AML-193 (cell line): Measurements from ENCODE around the gene KRTAP20-1.

Experiments used
- DNase-seq, 2 experiments: peaks; one replicate each; lab custom pipeline; 2025; lab: John Stamatoyannopoulos, UW

Gene KRTAP20-1

GRCh38 chr21:30616125-30616524 is at the start of gene KRTAP20-1:
KRTAP20-1 (plus strand) TSS chr21:30616425; CDS start chr21:30616455, 30 bp downstream.
- no peak for DNase-seq

DNA sequence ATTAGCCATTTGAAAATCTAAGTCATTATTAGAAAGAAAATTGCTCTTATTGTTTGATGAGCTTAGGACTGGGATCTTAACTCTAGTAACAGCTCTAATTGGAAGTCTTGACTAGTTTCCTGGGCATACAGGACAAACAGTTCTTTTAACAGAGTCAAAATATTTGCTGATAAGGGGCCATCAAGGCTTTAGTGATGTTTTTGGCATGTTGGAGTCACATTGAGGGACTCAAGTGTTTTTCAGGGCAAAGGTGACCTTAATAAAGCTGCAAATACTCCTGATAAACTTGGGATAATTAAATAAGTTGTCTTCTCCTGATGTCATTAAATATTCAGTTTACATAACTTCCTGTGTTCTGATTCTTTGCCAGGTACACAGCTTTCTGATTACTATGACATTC is 48.6 kb upstream of the KRTAP20-1 start:
- no peak for DNase-seq

- DNase-seq, result no peak
Measured at GRCh38 chr21:30577766-30578165, 38.5 kb upstream of the KRTAP20-1 start.

DNA sequence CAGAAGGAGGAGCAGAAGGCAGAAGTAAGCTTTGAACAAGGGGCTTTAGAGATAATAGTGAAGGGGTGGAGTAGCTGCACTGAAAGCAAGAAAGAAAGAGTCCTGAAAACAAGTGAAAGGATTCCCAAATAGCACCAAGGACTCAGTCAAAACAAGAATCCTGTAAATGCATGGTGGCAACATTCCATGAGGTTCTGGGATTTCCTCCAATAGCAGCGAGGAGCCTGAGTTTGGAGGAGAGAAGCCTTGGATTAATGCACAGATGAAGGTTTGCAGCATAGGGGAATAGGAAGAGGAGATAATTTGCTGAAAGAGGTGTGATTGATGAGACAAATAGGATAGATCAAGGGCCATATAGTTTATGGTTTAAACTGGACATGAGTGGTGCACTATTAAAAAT is 36.9 kb upstream of the KRTAP20-1 start:
- DNase-seq, result no peak

DNA sequence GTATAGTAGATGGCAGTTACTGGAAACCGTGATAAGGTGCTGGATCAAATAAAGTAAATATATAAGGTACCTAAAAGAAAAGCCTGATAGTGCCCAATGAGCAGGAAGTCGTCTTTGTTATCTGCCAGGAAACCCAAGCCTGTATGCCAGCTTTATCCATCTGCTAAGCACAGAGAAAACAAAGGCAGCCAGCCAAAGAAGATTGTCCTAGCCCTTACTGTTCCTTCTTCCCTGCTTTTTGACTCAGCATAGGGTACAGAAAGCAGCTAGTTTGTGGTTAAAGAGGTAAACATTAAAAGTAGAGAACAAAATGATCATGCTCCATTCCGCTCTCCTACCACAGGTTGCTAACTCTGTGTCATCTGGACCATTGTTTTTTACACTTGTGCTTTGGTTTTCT is 36.1 kb upstream of the KRTAP20-1 start:
- DNase-seq, result no peak

- no peak for DNase-seq
Measured at GRCh38 chr21:30582870-30583269, 33.4 kb upstream of the KRTAP20-1 start.

DNA sequence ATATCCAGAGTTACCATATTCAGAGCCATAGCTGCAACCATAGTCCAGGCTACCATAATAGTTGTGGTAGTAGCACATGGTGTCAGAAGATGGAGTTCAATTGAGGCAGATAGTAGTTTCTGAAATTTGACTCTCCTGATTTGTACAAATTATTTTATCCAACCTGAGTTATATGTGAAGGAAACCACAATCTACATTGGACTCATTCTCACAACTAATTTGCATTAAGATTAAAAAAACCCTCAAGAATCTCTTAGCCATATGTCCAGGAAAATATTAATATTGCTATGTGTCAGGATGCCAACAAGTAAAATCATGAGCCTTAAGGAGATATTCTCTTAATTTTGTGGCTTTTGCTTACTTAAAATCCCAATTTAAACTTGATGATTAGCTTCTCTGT is 25.9 kb upstream of the KRTAP20-1 start, which contains the start of gene KRTAP22-2:
TSS of gene KRTAP22-2 (minus strand) at position 101 of the 400 bp plus-strand sequence.
- no peak for DNase-seq

GRCh38 chr21:30592140-30592539 is 24.1 kb upstream of the KRTAP20-1 start, which contains the start of gene KRTAP6-3:
KRTAP6-3 (plus strand) TSS chr21:30592440; CDS start chr21:30592446, 6 bp downstream.
- DNase-seq, result no peak

- no peak for DNase-seq
Measured at GRCh38 chr21:30598802-30599201, 17.4 kb upstream of the KRTAP20-1 start, which contains the start of gene KRTAP6-2. KRTAP6-2 (minus strand) TSS chr21:30598902; CDS start chr21:30598874, 28 bp downstream.

- no peak for DNase-seq
Measured at GRCh38 chr21:30600787-30601186, 15.4 kb upstream of the KRTAP20-1 start, which contains the start of gene KRTAP22-1. KRTAP22-1 (plus strand) TSS chr21:30601087.

DNA sequence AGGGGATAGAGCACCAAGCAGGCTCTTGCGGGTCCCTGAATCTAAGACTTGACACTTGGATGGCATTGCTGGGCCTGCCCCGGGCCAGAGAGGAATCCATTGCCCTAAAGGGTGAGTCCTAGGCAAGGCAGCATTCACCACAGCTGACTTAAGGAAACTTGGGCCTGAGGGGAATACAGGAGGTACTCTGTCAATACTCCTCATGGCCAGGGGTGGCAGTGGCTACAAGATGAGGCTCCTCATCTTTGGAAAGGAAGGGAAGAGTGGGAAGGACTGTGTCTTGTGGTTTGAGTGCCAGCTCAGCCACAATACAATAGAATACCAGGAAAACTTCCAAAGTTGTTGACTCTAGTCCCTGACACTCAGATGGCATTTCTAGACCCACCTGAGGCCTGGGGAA is 10.3 kb upstream of the KRTAP20-1 start:
- DNase-seq, result no peak

- DNase-seq, result no peak
Measured at GRCh38 chr21:30612132-30612531, 4.1 kb upstream of the KRTAP20-1 start.

DNA sequence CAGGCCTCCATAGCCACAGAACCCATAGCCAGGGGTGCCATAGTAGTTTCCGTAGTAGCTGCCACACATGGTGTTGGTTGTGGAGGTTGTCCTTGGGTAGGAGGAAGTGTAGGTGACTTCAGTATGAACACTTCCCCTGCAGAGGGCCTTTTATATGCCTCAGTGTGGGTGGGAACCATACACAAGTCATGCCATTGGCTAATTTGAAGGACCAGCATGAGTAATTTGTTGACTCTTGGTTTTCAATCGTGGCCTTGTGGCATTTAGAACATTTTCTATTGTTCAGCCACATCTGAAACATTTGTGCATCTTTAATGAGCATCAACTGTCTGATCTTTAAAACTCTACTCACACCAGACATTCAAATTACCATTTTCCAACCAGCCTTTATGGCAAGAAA is 2.4 kb upstream of the KRTAP20-1 start, which contains the start of gene KRTAP6-1:
TSS of gene KRTAP6-1 (minus strand) at position 95 of the 400 bp plus-strand sequence. CDS start at position 69, 26 bp downstream.
- no peak for DNase-seq

DNA sequence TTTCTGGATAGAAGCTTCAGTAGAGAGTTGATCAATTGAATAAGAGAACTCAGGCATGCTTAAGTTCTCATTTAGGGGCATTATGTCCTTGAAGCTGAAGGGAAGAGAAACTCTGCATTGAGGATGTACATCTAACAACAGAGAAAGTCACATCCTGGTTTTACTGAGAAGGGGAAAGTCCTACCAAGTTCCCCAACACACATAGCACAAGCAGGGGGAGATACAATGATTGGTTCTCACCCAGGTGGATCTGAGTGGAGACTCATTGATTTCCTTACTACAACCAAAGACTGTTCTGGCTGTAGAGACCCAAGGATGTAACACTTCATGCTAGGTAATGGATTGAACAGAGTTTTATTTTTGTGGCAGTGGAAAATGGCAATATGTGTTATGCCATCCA is 1.0 kb upstream of the KRTAP20-1 start:
- DNase-seq, result no peak

DNA sequence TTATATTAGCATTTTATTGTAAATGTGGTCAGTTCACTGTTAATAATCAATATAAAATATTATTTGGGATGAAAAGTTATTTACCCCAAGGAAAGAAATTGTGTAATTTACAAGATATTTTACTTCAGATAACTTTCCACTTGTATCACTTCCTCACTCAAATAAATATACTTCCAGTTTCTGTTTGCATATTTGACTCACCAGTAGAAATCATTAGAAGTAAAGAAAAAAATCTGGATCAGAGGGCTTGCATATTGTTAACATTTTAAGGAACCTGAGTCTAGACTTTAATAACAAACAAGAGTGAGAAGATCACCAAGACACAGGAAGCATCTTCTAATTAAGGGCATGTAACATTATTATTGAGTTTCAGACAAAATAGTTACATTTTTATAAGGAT is 3.9 kb downstream of the KRTAP20-1 start:
- DNase-seq, result no peak

- DNase-seq, result no peak
Measured at GRCh38 chr21:30620522-30620921, 4.3 kb downstream of the KRTAP20-1 start, which contains the start of gene KRTAP20-4. KRTAP20-4 (plus strand) TSS chr21:30620627.

GRCh38 chr21:30623362-30623761 is 7.1 kb downstream of the KRTAP20-1 start:
- no peak for DNase-seq

- DNase-seq, result no peak
Measured at GRCh38 chr21:30625449-30626165, 9.4 kb downstream of the KRTAP20-1 start.

- no peak for DNase-seq
Measured at GRCh38 chr21:30628109-30628508, 11.9 kb downstream of the KRTAP20-1 start.

DNA sequence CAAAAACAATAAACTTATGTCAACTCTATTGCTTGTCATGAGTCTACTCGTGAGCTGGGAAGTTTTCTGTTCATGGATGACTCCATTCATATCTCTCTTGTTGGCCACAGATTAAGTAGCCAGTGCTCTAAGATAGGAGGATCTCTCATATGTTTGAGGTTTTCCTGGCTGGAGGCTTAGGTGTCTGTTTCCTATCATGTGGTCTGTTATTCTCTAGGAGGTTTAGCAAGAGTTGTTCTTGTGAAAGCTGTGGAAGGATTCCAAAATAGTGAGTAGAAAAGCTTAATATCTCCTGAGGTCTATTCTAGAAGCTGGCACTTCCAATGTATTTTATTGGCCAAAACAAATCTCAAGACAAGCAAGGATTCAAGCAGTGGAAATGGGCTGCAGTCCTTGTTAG is 13.0 kb downstream of the KRTAP20-1 start:
- no peak for DNase-seq

- no peak for DNase-seq
Measured at GRCh38 chr21:30634906-30635305, 18.7 kb downstream of the KRTAP20-1 start, which contains the start of gene KRTAP20-2. KRTAP20-2 (plus strand) TSS chr21:30635206; CDS start chr21:30635264, 58 bp downstream.

DNA sequence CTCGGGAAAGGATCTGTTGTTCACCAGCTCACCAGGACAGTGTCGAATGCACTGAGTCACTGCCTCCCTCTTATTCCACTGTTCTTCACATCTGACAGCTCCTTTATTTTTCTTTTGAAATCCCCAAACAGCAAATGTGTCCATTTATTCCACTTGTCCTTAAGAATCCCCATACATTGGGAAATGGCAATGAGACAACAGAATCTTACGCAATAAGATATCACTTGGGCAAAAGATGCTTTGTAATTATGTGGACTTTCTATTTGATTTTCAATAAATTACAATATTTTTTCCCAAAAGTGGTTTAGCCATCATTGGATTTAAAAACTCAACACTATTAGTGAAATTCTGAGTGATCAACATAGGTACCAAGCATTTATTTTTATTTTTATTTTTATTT is 22.5 kb downstream of the KRTAP20-1 start:
- DNase-seq, result no peak

- no peak for DNase-seq
Measured at GRCh38 chr21:30642564-30642963, 26.3 kb downstream of the KRTAP20-1 start, which contains the start of gene KRTAP20-3. KRTAP20-3 (plus strand) TSS chr21:30642864.
